Astrocyte of the cerebellum (primary cell): ENCODE results near the gene SENP6.
"Not testable (repeated sequence)": the region's sequence is repeated elsewhere in the genome, so short reads cannot be mapped to it uniquely, and the experiment has no call there.

Source experiments
- DNase-seq: peaks from one replicate; pipeline ENCODE4 v3.0.0-alpha.2; 2011; ENCODE audit warnings: low read depth
- H3K4me3 ChIP-seq: 2 replicates; pipeline ENCODE4 v1.5.1; 2011; ENCODE audit warnings: mild to moderate bottlenecking, low read depth, low read length, moderate library complexity
- CTCF ChIP-seq: IDR thresholded peaks from 2 replicates; pipeline ENCODE4 v1.5.1; 2012; ENCODE audit warnings: low read length, low read depth, moderate library complexity, mild to moderate bottlenecking; ENCODE audit errors: missing control alignments
- in situ Hi-C: cut with HindIII; loops from 2 replicates; pipeline ENCODE4 v1.10.0; 2017; ENCODE audit warnings: low sequenced_read_pairs

Gene SENP6

GRCh38 chr6:75719133-75719532 lies 117.5 kb downstream of the SENP6 start:
- no peak for TF ChIP-seq CTCF
- in situ Hi-C loops = no loop called here
- no peak overlapping the region for H3K4me3 ChIP-seq
- no peak for DNase-seq

DNA sequence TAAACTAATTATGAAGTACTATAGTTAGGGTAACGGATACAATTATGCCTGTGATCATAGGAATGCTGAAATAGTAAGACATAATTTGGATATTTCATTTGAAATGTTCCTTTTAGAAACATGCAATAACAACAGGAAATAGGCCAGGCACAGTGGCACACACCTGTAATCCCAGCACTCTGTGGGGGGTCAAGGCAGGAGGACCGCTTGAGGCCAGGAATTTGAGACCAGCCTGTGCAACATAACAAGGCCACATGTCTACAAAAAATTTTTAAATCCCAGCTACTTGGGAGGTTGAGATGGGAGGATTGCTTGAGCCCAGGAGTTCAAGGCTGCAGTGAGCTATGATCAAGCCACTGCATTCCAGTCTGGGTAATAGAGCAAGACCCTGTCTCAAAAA lies 121.7 kb downstream of the SENP6 start:
- H3K4me3 ChIP-seq = no peak overlapping the region
- in situ Hi-C loops = no loop called here
- TF ChIP-seq CTCF = no peak
- no peak for DNase-seq

DNA sequence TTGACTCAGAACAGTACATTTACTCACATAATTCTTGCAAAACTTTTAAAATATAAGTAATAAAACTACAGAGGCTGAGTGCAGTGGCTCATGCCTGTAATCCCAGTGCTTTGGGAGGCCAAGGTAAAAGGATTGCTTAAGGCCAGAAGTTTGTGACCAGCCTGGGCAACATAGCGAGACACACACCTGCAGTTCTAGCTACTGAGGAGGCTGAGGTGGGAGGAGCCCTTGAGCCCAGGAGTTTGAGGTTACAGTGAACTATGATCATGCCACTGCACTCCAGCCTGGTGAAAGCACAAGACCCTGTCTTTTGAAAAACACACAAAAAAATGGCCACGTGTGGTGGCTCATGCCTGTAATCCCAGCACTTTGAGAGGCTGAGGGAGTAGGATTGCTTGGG lies 125.5 kb downstream of the SENP6 start:
- in situ Hi-C loops = no loop called here
- TF ChIP-seq CTCF = no peak
- H3K4me3 ChIP-seq = no peak overlapping the region
- no peak for DNase-seq

DNA sequence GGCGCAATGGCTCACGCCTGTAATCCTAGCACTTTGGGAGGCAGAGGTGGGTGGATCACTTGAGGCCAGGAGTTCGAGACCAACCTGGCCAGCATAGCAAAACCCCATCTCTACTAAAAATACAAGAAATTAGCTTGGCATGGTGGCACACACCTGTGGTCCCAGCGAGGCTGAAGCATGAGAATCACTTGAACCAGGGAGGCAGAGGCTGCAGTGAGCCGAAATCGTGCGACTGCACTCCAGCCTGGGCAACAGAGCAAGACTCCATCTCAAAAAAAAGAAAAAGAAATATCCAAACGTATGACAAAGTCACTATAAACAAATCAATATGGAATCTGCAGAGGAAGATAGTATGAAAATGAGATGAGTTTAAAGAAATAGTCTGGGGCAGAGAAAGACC lies 129.3 kb downstream of the SENP6 start:
- H3K4me3 ChIP-seq, in situ Hi-C loops, DNase-seq: not testable (repeated sequence)

DNA sequence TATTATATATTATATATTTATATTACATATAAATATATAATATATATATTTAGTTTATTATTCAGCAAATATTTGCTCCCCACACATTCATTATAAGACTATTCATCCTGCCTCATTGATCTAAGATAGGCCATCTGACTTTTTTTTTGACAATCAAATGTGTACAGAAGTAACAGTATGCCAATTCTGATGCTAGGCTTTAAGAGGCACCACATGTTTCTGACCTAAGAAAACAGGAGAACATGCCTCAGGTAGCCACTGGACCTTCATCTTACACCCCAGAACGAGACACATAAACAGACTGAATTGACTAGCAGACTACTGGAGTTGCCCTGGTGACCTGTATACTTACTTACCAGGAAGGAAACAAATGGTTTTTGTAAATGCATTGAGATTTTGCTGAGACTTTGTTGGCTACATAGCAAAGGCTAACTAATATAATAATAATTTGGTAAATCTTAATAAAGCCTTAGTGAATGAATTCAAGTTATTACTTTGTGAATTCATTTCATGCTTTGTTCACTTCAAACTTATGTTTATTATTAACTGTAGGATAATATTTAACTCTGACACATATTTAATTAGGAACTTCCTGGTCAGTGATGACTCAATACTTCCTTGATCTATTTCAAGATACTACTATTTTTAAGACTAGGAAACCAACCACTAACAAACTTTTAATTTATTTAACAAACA lies 134.0 kb downstream of the SENP6 start:
- H3K4me3 ChIP-seq = no peak overlapping the region
- in situ Hi-C loops = no loop called here
- TF ChIP-seq CTCF = no peak
- no peak for DNase-seq

GRCh38 chr6:75743971-75744370 lies 142.3 kb downstream of the SENP6 start:
- TF ChIP-seq CTCF = no peak
- in situ Hi-C loops = no loop called here
- DNase-seq = no peak
- H3K4me3 ChIP-seq = no peak overlapping the region

DNA sequence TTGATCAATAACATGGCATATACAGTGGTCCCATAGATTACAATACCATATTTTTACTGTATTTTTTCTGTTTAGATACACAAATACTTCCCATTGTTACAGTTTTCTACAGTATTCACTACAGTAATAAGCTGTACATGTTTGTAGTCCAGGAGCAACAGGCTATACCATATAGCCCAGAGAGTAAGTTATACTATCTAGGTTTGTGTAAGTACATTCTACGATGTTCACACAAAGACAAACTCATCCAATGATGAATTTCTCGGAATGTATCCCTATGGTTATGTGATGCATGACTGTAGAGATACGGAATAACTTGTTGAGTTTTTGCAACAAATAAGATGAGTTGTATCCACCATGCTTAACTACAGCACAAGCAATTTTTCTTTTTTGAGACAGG lies 143.7 kb downstream of the SENP6 start:
- DNase-seq = no peak
- H3K4me3 ChIP-seq = no peak overlapping the region
- in situ Hi-C loops = no loop called here
- TF ChIP-seq CTCF = no peak
